Ureter (tissue), 1 donor: Measurements from ENCODE around the gene MRPS2. TPM values are rescaled to one million over a fixed set of nuclear protein-coding genes. Genes with fewer than 3 reads are reported as not detected.

ENCODE experiments used
- total RNA-seq: library from RNA; stranded (reverse); gene quantifications from one replicate; pipeline ENCODE4 v1.2.4, GENCODE V29; 2023
- donor health status: DM: yes; HTN: yes; CAD: no.

The MRPS2 gene
- total RNA-seq, 1 donor from 2014 or later = 34.5 TPM

Other genes starting within 250 kb of the MRPS2 start
- gene PPP1R26, start 20.9 kb upstream of the MRPS2 start, total RNA-seq = 25.6 TPM
- gene LCN1, start 20.8 kb downstream of the MRPS2 start, total RNA-seq = not detected
- not detected for gene OBP2A, start 45.4 kb downstream of the MRPS2 start, total RNA-seq
- not detected for gene PAEP, start 61.1 kb downstream of the MRPS2 start, total RNA-seq
- gene GLT6D1, start 138.9 kb downstream of the MRPS2 start, total RNA-seq = not detected
- gene LCN9, start 162.6 kb downstream of the MRPS2 start, total RNA-seq = not detected
- gene SOHLH1, start 198.8 kb downstream of the MRPS2 start, total RNA-seq = not detected
- 0.83 TPM for gene KCNT1, start 201.5 kb downstream of the MRPS2 start, total RNA-seq